ENCODE results near the gene BACE1-AS. TPM values are rescaled to one million over a fixed set of nuclear protein-coding genes. Genes with fewer than 3 reads are reported as not detected.

BACE1-AS gene
- 2.0 and 2.9 TPM in 2 replicates for total RNA-seq

DNA sequence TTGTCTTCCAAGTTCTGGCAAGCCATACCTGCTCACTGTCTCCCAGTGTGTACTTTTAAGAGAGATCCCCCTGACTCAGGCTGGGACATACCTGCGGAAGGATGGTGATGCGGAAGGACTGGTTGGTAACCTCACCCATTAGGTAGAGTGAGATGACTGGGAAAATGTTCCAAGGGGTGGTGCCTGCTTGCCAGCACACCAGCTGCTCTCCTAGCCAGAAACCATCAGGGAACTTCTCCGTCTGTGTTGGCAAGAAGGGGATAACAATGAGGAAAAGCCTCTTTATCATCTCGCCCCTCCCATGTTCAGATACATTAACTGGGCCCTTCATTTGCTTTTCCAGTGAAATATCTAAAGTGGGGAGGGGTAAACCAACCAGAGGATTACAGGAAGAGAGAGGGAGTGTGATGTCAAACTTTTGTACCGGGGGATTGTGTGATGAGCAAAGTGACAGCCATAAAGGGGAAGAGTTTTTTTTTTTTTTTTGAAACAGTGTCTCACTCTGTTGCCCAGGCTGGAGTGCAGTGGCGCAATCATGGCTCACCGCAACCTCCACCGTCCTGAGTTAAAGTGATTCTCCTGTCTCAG, at the start of gene BACE1-AS:
TSS of gene BACE1-AS (plus strand) at position 538 of the 588 bp plus-strand sequence.

DNA sequence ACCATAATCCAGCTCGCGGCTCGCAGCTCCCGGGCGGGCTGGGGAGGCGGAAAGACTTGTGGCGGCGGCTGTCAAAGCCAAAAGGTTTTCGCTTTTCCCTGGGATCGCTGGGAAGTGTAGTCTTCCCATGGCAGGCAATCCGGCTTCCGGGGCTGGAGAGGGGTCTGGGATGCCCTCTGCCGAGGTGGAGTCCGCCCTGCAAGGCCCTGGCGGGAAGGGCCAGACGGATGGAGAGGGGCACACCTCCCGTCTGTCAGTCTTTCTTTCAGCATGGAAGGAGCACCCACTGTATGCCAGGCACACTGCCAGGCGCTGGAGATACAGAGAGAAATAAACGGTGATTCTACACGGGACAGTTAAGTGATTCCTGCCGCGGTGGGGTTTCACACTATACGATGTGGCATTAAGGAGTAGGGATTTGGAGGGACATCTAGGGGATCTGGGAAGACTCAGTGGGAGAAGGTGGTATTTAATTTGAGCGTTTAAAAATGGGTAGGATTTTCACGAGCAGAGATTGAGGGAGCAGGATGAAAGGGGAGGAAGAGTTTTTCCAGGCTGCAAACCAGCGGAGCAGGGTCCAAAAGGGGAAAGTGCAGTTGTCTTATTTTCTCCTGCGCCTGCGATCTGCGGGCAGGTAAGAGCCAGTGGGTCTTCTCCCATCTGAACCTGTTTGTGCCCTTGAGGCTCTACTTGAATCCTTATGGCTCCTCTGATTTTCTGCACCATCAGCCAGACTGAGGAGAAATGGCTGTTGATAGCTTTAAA, 25.2 kb downstream of the BACE1-AS start, which contains the start of gene BACE1:
TSS of gene BACE1 (minus strand) at position 60 of the 765 bp plus-strand sequence. CDS start 461 bp downstream, outside the sequence.

DNA sequence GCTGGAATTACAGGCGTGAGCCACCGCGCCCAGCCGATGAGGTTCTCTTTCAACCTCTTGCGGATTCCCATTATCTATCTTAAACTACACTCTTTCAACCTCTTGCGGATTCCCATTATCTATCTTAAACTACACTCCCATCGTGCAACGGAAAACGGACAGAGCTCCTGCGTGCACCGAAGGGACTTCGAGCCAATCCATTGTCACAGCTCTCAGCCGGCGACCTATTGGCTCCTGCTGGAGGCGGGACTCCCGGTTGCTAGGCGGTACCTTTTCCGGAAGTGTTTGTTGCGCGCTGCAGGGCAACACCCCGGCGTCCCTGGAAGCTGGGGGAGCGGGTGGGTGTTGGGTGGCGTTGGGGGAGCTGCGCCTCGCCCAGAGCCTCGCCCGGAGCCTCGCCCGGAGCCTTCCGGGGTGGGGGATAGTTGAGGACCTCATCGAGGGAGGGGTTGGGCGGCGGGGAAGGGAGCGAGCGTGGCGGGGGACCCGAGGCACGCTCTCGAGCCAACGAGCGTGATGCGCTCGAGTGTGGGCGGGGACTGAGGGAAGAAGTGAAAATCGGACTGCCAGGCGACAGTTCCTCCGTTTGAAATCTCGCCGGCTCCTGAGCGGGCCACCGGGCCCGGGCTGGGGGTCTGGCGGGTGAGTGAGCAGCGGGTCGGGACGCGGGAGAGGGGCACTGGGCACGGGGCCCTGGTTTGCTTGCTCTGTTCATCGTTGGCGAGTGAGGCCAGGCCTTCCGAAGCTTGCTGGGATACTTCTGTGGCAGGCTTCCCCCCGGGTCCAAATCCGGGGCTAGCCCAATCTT, 36.6 kb downstream of the BACE1-AS start, which contains the start of gene CEP164:
TSS of gene CEP164 (plus strand) at position 288 of the 808 bp plus-strand sequence. CDS start 10,733 bp downstream, outside the sequence.

Other genes with a start within 250 kb of the BACE1-AS start
- 14.1 and 16.9 TPM in 2 replicates for gene SIK3, start 192.9 kb upstream of the BACE1-AS start, total RNA-seq
- 171 and 180 TPM in 2 replicates for gene PAFAH1B2, start 147.1 kb upstream of the BACE1-AS start, total RNA-seq
- 30.4 and 40.5 TPM in 2 replicates for gene SIDT2, start 112.6 kb upstream of the BACE1-AS start, total RNA-seq
- 2,419 and 2,690 TPM in 2 replicates for gene TAGLN, start 92.0 kb upstream of the BACE1-AS start, total RNA-seq
- gene PCSK7, start 59.3 kb upstream of the BACE1-AS start, total RNA-seq = 51.4 and 61.8 TPM in 2 replicates
- 7.7 and 8.7 TPM in 2 replicates for gene RNF214, start 58.7 kb upstream of the BACE1-AS start, total RNA-seq
- gene BACE1, start 24.9 kb downstream of the BACE1-AS start, total RNA-seq = 28.9 and 41.5 TPM in 2 replicates
- 26.7 and 27.7 TPM in 2 replicates for gene CEP164, start 36.5 kb downstream of the BACE1-AS start, total RNA-seq